Neural progenitor cell (in vitro differentiated cells): ENCODE results near the gene ENC1.

Source experiments
- EZH2 ChIP-seq: fragments of 200-600 bp; sonication (generic); IDR thresholded peaks from 2 replicates; pipeline ENCODE4 v1.6.1; 2017; ENCODE audit warnings: antibody characterized with exemption, mild to moderate bottlenecking, moderate library complexity
- EZH2phosphoT487 ChIP-seq: fragments of 200-600 bp; sonication (generic); IDR thresholded peaks from 2 replicates; pipeline ENCODE4 v1.6.1; 2017; ENCODE audit warnings: antibody characterized with exemption
- TF ChIP-seq, protein P1 (sequence below): fragments of 200-600 bp; sonication (generic); IDR thresholded peaks from 2 replicates; pipeline ENCODE4 v1.5.1; 2017; ENCODE audit warnings: antibody characterized with exemption, mild to moderate bottlenecking

GRCh38 chr5:74648835-74649293, 8.3 kb upstream of the ENC1 start:
- TF ChIP-seq, protein P1, sequence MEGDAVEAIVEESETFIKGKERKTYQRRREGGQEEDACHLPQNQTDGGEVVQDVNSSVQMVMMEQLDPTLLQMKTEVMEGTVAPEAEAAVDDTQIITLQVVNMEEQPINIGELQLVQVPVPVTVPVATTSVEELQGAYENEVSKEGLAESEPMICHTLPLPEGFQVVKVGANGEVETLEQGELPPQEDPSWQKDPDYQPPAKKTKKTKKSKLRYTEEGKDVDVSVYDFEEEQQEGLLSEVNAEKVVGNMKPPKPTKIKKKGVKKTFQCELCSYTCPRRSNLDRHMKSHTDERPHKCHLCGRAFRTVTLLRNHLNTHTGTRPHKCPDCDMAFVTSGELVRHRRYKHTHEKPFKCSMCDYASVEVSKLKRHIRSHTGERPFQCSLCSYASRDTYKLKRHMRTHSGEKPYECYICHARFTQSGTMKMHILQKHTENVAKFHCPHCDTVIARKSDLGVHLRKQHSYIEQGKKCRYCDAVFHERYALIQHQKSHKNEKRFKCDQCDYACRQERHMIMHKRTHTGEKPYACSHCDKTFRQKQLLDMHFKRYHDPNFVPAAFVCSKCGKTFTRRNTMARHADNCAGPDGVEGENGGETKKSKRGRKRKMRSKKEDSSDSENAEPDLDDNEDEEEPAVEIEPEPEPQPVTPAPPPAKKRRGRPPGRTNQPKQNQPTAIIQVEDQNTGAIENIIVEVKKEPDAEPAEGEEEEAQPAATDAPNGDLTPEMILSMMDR: peak; percentile 88
- TF ChIP-seq EZH2 (no peak), EZH2phosphoT487 (no peak)
